HepG2 (cell line): ENCODE data around the gene AGXT. TPM values are rescaled to one million over a fixed set of nuclear protein-coding genes. Genes with fewer than 3 reads are reported as not detected.
A peak's percentile ranks its signal among the peaks of the same experiment; 100 is the strongest.

ENCODE experiments used
- ETV6 ChIP-seq: sonication (generic); formaldehyde crosslinking; conservative IDR thresholded peaks from 2 replicates; pipeline ENCODE4 v1.4.0; 2020; ENCODE audit warnings: missing genetic modification reagents
- FOXC1 ChIP-seq: sonication (generic); formaldehyde crosslinking; IDR thresholded peaks from 2 replicates; pipeline ENCODE4 v1.8.0; 2022; ENCODE audit warnings: mild to moderate bottlenecking, missing genetic modification reagents, borderline replicate concordance
- GPN1 ChIP-seq: sonication (generic); formaldehyde crosslinking; IDR thresholded peaks from 2 replicates; pipeline ENCODE4 v1.5.1; 2020; ENCODE audit warnings: missing genetic modification reagents, borderline replicate concordance
- HMGXB3 ChIP-seq: sonication (generic); formaldehyde crosslinking; IDR thresholded peaks from 2 replicates; pipeline ENCODE4 v1.4.0; 2020; ENCODE audit warnings: missing genetic modification reagents, borderline replicate concordance
- MATR3 ChIP-seq: sonication (generic); formaldehyde crosslinking; IDR thresholded peaks from 2 replicates; pipeline ENCODE4 v1.4.0; 2020; ENCODE audit warnings: missing genetic modification reagents
- RXRB ChIP-seq: IDR thresholded peaks from 2 replicates; pipeline ENCODE4 v1.6.1; 2016; ENCODE audit warnings: borderline replicate concordance, missing genetic modification reagents, missing compliant biosample characterization
- SMAD3 ChIP-seq: sonication (generic); formaldehyde crosslinking; IDR thresholded peaks from 2 replicates; pipeline ENCODE4 v1.4.0; 2020; ENCODE audit warnings: missing genetic modification reagents
- ZBTB44 ChIP-seq: sonication (generic); formaldehyde crosslinking; IDR thresholded peaks from 2 replicates; pipeline ENCODE4 v1.4.0; 2020; ENCODE audit warnings: missing genetic modification reagents
- ZFAT ChIP-seq: sonication (generic); formaldehyde crosslinking; conservative IDR thresholded peaks from 2 replicates; pipeline ENCODE4 v1.8.1; 2023; ENCODE audit warnings: missing genetic modification reagents, inconsistent platforms
- ZNF382 ChIP-seq: sonication (generic); formaldehyde crosslinking; IDR thresholded peaks from 2 replicates; pipeline ENCODE4 v1.5.0; 2020; ENCODE audit warnings: missing genetic modification reagents, mild to moderate bottlenecking, borderline replicate concordance
- ZNF788 ChIP-seq: sonication (generic); formaldehyde crosslinking; IDR thresholded peaks from 2 replicates; pipeline ENCODE4 v1.5.0; 2020; ENCODE audit warnings: mild to moderate bottlenecking, missing genetic modification reagents, borderline replicate concordance
- polyA plus RNA-seq, 8 experiments: library from polyadenylated mRNA; depleted of rRNA in 3 of 8; stranded (reverse) in 7 of 8; unstranded in 1 of 8; fragments of >200 nt; fragmentation: Illumina TruSeq in 4 of 8; extraction: Trizol in 4 of 8; gene quantifications; 2 replicates each; pipeline versions ENCODE4 v1.2.1 to v1.2.3, GENCODE V29; 2011 to 2016; ENCODE audit warnings: low read depth in 4 of 8, missing spikeins in 1 of 8, mixed read lengths in 1 of 8; ENCODE audit not compliant: insufficient read depth in 1 of 8
- total RNA-seq, 5 experiments: library from RNA; depleted of rRNA; stranded (reverse); fragments of >200 nt; fragmentation: Illumina TruSeq; extraction: Trizol; gene quantifications; 2 replicates each; pipeline ENCODE4 v1.2.3, GENCODE V29; 2016; ENCODE audit warnings: low read depth in 1 of 5
- TF ChIP-seq, protein P1 (sequence below): sonication (generic); formaldehyde crosslinking; IDR thresholded peaks from 2 replicates; pipeline ENCODE4 v1.9.0; 2021; ENCODE audit warnings: missing genetic modification reagents, borderline replicate concordance
- TF ChIP-seq, protein P2 (sequence below): sonication (generic); formaldehyde crosslinking; IDR thresholded peaks from 2 replicates; pipeline ENCODE4 v1.5.0; 2020; ENCODE audit warnings: missing genetic modification reagents
- TF ChIP-seq, protein P3 (sequence below): IDR thresholded peaks from 2 replicates; pipeline ENCODE4 v1.6.1; 2016

Gene AGXT
- total and polyA plus RNA-seq, 2 of the 13 experiments (the other 11 are each of a cell fraction or from before 2014, with no cell fraction given), result 41.9 to 96.1 TPM

DNA sequence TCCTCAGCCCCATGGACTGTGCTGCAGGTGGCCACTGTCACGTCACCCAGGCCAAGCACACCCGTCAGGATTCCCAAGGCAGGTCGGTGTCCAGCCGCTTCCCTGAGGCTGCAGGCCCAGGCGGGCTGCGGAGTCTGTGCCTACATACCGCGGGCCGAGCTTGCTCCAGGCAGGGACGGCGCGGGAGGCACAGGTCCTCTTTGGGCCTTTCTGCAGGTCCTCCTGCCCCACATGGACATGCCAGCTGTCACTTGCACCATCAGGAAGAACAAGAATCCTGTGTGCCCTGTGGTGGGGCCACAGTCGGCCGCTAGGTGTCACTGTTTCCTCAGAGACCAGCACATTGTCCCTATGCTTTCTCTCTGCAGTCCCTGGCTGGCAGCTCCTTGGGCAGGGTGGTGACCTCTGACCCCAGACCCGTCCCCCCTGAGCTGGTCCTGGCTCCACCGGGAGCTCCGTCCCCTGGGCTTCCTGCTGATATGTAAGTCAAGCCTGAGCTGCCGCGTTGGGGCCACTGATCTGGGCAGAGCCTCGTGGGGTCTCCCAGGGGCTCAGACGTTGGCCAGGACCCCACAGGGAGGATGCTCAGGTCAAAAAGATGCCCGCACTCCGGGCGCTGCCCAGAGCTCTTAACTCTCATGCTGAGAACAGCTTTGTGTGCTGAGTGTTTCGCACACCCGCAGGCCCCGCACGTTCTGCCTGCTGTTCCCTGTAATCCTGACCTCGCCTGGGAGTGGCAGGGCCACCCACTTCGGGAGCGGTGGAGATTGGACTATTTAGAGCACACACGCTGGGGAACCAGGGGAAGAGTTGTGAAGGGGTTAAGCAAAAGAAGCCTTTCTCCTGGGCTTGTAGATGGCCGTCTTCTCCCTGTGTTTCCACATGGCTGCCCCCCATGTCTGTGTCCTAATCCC lies 17.3 kb upstream of the AGXT start (continued):
- peak; percentile 57; the same call in 1 of the 2 replicates for TF ChIP-seq HMGXB3 (CRISPR knock-in tag)
- TF ChIP-seq, protein P1, sequence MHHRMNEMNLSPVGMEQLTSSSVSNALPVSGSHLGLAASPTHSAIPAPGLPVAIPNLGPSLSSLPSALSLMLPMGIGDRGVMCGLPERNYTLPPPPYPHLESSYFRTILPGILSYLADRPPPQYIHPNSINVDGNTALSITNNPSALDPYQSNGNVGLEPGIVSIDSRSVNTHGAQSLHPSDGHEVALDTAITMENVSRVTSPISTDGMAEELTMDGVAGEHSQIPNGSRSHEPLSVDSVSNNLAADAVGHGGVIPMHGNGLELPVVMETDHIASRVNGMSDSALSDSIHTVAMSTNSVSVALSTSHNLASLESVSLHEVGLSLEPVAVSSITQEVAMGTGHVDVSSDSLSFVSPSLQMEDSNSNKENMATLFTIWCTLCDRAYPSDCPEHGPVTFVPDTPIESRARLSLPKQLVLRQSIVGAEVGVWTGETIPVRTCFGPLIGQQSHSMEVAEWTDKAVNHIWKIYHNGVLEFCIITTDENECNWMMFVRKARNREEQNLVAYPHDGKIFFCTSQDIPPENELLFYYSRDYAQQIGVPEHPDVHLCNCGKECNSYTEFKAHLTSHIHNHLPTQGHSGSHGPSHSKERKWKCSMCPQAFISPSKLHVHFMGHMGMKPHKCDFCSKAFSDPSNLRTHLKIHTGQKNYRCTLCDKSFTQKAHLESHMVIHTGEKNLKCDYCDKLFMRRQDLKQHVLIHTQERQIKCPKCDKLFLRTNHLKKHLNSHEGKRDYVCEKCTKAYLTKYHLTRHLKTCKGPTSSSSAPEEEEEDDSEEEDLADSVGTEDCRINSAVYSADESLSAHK, result no peak
- TF ChIP-seq RXRB (CRISPR knock-in tag), result peak; percentile 63; the same call in 1 of the 2 replicates
- peak; percentile 23; the same call in 1 of the 2 replicates for TF ChIP-seq GPN1 (CRISPR knock-in tag)
- TF ChIP-seq ETV6 (CRISPR knock-in tag), result 0 out of 2 replicates have a peak, but pooled peaks have one; percentile 62
- TF ChIP-seq ZBTB44 (CRISPR knock-in tag), result no peak
- TF ChIP-seq ZFAT (CRISPR knock-in tag), result no peak
- 0 out of 2 replicates have a peak, but pooled peaks have one; percentile 72 for TF ChIP-seq SMAD3
- peak; percentile 76 for TF ChIP-seq FOXC1 (CRISPR knock-in tag)
- TF ChIP-seq MATR3 (CRISPR knock-in tag), result no peak
- TF ChIP-seq ZNF382 (CRISPR knock-in tag), result no peak
- TF ChIP-seq, protein P2, sequence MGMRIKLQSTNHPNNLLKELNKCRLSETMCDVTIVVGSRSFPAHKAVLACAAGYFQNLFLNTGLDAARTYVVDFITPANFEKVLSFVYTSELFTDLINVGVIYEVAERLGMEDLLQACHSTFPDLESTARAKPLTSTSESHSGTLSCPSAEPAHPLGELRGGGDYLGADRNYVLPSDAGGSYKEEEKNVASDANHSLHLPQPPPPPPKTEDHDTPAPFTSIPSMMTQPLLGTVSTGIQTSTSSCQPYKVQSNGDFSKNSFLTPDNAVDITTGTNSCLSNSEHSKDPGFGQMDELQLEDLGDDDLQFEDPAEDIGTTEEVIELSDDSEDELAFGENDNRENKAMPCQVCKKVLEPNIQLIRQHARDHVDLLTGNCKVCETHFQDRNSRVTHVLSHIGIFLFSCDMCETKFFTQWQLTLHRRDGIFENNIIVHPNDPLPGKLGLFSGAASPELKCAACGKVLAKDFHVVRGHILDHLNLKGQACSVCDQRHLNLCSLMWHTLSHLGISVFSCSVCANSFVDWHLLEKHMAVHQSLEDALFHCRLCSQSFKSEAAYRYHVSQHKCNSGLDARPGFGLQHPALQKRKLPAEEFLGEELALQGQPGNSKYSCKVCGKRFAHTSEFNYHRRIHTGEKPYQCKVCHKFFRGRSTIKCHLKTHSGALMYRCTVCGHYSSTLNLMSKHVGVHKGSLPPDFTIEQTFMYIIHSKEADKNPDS (CRISPR knock-in tag), result no peak
- TF ChIP-seq, protein P3, sequence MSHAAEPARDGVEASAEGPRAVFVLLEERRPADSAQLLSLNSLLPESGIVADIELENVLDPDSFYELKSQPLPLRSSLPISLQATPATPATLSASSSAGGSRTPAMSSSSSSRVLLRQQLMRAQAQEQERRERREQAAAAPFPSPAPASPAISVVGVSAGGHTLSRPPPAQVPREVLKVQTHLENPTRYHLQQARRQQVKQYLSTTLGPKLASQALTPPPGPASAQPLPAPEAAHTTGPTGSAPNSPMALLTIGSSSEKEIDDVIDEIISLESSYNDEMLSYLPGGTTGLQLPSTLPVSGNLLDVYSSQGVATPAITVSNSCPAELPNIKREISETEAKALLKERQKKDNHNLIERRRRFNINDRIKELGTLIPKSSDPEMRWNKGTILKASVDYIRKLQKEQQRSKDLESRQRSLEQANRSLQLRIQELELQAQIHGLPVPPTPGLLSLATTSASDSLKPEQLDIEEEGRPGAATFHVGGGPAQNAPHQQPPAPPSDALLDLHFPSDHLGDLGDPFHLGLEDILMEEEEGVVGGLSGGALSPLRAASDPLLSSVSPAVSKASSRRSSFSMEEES (CRISPR knock-in tag), result no peak
- TF ChIP-seq ZNF788 (CRISPR knock-in tag), result peak; percentile 48; the same call in 1 of the 2 replicates
